GM21723 (cell line): ENCODE results near the gene TNRC18.
"Not testable (repeated sequence)": the region's sequence is repeated elsewhere in the genome, so short reads cannot be mapped to it uniquely, and the experiment has no call there.

ENCODE experiments used
- ATAC-seq: cut with Tn5 transposase; IDR thresholded peaks from one replicate; pipeline ENCODE4 v1.9.1; 2021; ENCODE audit warnings: mild to moderate bottlenecking, moderate library complexity; ENCODE audit not compliant: unreplicated experiment

Gene TNRC18

GRCh38 chr7:5423306-5423975 is at the start of gene TNRC18:
Gene TNRC18 (minus strand): TSS chr7:5423834. CDS start chr7:5421246, 2,588 bp downstream.
- ATAC-seq: no peak

GRCh38 chr7:5472432-5473315 is 49.0 kb upstream of the TNRC18 start:
- ATAC-seq: no peak

- not testable (repeated sequence) for ATAC-seq
Observed at GRCh38 chr7:5471623-5472022, 48.0 kb upstream of the TNRC18 start.

- ATAC-seq: no peak
Observed at GRCh38 chr7:5470816-5471215, 47.2 kb upstream of the TNRC18 start.

GRCh38 chr7:5470167-5470532 is 46.5 kb upstream of the TNRC18 start:
- ATAC-seq: no peak

- ATAC-seq: no peak
Observed at GRCh38 chr7:5469375-5470166, 45.9 kb upstream of the TNRC18 start.

- ATAC-seq: no peak
Observed at GRCh38 chr7:5467645-5468044, 44.0 kb upstream of the TNRC18 start.

- no peak for ATAC-seq
Observed at GRCh38 chr7:5466551-5466950, 42.9 kb upstream of the TNRC18 start.

GRCh38 chr7:5463031-5463430 is 39.4 kb upstream of the TNRC18 start:
- no peak for ATAC-seq

- no peak for ATAC-seq
Observed at GRCh38 chr7:5462216-5462615, 38.6 kb upstream of the TNRC18 start.

GRCh38 chr7:5458921-5459480 is 35.4 kb upstream of the TNRC18 start:
- no peak for ATAC-seq

GRCh38 chr7:5457245-5457735 is 33.7 kb upstream of the TNRC18 start:
- ATAC-seq: no peak

- ATAC-seq: no peak
Observed at GRCh38 chr7:5456409-5456808, 32.8 kb upstream of the TNRC18 start.

GRCh38 chr7:5455581-5456219 is 32.1 kb upstream of the TNRC18 start:
- no peak for ATAC-seq

- no peak for ATAC-seq
Observed at GRCh38 chr7:5455175-5455574, 31.5 kb upstream of the TNRC18 start.

GRCh38 chr7:5454485-5454884 is 30.9 kb upstream of the TNRC18 start:
- ATAC-seq: no peak

- ATAC-seq: no peak
Observed at GRCh38 chr7:5453566-5454075, 30.0 kb upstream of the TNRC18 start.

- ATAC-seq: no peak
Observed at GRCh38 chr7:5452937-5453540, 29.4 kb upstream of the TNRC18 start.

GRCh38 chr7:5452470-5452899 is 28.9 kb upstream of the TNRC18 start:
- no peak for ATAC-seq

GRCh38 chr7:5451391-5451790 is 27.8 kb upstream of the TNRC18 start:
- ATAC-seq: no peak
